ENCODE measurements around the gene SENP3. TPM values are rescaled to one million over a fixed set of nuclear protein-coding genes. Genes with fewer than 3 reads are reported as not detected.

The SENP3 gene
- total RNA-seq, 1 donor from 2014 or later, result 55.8 TPM

DNA sequence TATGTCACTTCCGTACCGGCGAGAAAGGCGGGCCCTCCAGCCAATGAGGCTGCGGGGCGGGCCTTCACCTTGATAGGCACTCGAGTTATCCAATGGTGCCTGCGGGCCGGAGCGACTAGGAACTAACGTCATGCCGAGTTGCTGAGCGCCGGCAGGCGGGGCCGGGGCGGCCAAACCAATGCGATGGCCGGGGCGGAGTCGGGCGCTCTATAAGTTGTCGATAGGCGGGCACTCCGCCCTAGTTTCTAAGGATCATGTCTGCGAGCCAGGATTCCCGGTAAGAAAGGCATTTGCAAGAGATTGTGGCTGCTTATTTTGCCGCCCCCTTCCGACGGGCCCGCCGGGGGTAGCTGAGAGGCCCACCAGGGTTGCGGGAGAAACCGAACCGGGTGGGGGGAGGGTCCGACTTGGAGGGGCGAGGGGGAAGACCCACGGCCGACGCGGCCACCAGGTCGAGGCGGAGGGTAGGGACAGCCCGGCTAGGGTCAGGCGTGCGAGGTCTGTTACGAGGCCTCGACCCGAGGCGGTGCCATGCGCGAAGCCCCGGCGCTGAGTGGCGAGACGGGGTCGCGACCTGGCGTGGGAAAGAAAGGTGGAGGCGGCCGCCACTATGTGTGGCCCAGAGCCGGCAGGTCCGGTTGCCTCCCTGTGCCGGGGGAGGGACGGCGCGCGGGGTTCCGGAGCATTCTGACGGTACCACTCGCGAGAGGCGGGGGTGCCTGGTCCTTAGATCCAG lies 11.0 kb downstream of the SENP3 start:
- H3K27ac Mint-ChIP-seq, result peak overlapping the region; percentile 99
- POLR2A ChIA-PET, result interaction anchor here (0.6 to 7.9 kb wide), 21 partner anchors 8 to 1400 kb away, joined by 3 to 131 read pairs (median 5); partner anchors contain the start of genes FXR2, MPDU1, PLSCR3 and POLR2A
- ATAC-seq (ENCODE audit: low read depth), result no peak
- H3K27me3 Mint-ChIP-seq, result no peaks in the 10 kb centered on the region
- peak; percentile 100 for DNase-seq
- TF ChIP-seq, protein P1, sequence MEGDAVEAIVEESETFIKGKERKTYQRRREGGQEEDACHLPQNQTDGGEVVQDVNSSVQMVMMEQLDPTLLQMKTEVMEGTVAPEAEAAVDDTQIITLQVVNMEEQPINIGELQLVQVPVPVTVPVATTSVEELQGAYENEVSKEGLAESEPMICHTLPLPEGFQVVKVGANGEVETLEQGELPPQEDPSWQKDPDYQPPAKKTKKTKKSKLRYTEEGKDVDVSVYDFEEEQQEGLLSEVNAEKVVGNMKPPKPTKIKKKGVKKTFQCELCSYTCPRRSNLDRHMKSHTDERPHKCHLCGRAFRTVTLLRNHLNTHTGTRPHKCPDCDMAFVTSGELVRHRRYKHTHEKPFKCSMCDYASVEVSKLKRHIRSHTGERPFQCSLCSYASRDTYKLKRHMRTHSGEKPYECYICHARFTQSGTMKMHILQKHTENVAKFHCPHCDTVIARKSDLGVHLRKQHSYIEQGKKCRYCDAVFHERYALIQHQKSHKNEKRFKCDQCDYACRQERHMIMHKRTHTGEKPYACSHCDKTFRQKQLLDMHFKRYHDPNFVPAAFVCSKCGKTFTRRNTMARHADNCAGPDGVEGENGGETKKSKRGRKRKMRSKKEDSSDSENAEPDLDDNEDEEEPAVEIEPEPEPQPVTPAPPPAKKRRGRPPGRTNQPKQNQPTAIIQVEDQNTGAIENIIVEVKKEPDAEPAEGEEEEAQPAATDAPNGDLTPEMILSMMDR (IDR thresholded peaks at IDR 0.05), result no peak
- no peaks in the 10 kb centered on the region for H3K9me3 Mint-ChIP-seq
- H3K4me3 Mint-ChIP-seq, result peak overlapping the region; percentile 98
- H3K36me3 Mint-ChIP-seq (ENCODE audit: low read depth), result peaks cover 84% of the 10 kb centered on the region
- intact Hi-C loops (cut with micrococcal nuclease), result loop anchor here (1.0 to 2.0 kb wide), 10 partner anchors 11 to 334 kb away; partner anchors contain the start of genes EIF5A, ELP5, PHF23 and POLR2A
- CTCF ChIA-PET, result interaction anchor here (0.7 to 3.9 kb wide), 3 partner anchors 12 to 16 kb away, joined by 3 to 18 read pairs (median 8); partner anchors contain the start of gene SENP3
- peaks cover 48% of the 10 kb centered on the region for H3K4me1 Mint-ChIP-seq

DNA sequence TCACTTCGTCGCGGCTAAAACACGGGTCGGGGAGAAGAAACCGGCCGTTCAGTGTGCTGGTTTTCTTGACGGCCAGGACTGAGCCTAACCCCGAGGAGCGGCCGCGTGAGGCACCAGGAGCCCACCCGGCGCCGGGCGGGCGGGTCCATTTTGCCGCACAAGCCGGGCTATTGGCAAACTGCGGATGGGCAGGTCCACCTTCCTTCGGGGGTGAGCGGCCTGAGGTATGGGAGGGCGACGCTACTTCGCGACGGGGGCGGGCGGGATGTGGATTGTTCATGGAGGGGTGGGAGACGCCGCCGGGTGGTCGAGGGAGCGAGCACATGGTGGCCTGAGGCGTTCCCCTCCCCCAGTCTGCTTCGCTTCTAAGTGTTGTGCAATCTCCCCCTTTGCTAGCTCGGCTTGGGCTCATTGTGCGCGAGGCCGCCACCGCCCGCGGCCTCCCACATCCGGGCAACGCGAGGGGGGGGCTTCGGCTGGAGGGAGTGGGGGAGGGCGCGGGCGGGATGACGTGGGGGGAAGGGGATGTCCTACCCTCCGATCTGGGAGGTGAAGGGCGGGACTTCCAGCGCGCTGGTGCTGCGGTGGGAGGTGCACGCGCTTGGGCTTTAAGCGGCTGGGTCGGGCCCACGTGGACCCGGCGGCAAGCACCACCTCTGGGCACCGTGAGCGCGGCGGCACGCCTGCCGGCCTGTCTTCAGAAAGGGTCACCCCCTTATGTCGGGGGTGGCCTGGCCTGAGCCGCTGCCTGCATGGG lies 11.8 kb downstream of the SENP3 start:
- Mint-ChIP-seq H3K27ac (peak overlapping the region; percentile 99), H3K27me3 (no peaks in the 10 kb centered on the region), H3K36me3 (ENCODE audit: low read depth) (peaks cover 91% of the 10 kb centered on the region), H3K4me3 (peak overlapping the region; percentile 98), H3K9me3 (no peaks in the 10 kb centered on the region), H3K4me1 (peaks cover 55% of the 10 kb centered on the region)
- ChIA-PET CTCF (interaction anchor here (0.7 to 1.8 kb wide), 3 partner anchors 13 to 59 kb away, joined by 3 to 8 read pairs (median 3); partner anchors contain the start of gene SENP3), POLR2A (interaction anchor here (0.6 to 7.9 kb wide), 23 partner anchors 8 to 1399 kb away, joined by 3 to 131 read pairs (median 5); partner anchors contain the start of genes FXR2, MPDU1, PLSCR3 and POLR2A)
- peak; percentile 41 for ATAC-seq (ENCODE audit: low read depth)
- DNase-seq, result peak; percentile 78
- intact Hi-C loops (cut with micrococcal nuclease), result loop anchor here (2.0 kb wide), 2 partner anchors 269 to 335 kb away; partner anchors contain the start of gene PHF23
- TF ChIP-seq, protein P1 (IDR thresholded peaks at IDR 0.05), result no peak

DNA sequence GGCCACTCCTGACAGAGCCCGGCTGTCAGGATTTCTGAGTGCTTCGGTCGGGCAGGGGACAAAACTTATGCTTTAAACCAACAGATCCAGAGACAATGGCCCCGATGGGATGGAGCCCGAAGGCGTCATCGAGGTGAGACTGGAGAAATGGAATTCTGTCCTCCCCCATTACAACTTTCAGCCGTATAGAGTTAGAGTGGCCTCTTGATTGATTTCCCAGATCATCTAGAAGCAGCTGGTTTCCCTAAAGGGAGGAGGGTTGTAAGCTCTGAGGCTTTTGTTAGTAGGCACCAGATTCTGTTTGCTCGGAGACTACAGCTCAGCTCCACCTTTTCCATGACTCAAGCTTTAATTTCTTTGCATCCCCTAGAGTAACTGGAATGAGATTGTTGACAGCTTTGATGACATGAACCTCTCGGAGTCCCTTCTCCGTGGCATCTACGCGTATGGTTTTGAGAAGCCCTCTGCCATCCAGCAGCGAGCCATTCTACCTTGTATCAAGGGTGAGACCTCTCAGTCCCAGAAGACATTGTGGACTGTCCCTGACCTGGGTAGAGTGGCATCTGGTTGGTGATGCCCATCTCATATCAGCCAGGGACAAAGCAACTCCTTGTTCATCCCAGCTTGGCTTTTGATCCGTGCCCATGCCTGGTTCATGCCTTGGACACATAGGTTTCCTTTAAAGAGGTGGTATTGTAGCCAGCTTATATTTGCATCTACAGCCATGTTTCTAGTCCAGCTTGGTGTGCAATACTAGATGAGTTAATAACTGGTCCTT lies 12.6 kb downstream of the SENP3 start:
- TF ChIP-seq, protein P1 (IDR thresholded peaks at IDR 0.05), result no peak
- CTCF ChIA-PET, result interaction anchor here (1.1 to 1.8 kb wide), 2 partner anchors 14 to 60 kb away, joined by 3 to 8 read pairs; partner anchors contain the start of gene SENP3
- intact Hi-C loops (cut with micrococcal nuclease), result no loop called here
- H3K27me3 Mint-ChIP-seq, result no peaks in the 10 kb centered on the region
- peak overlapping the region; percentile 98 for H3K4me3 Mint-ChIP-seq
- ATAC-seq (ENCODE audit: low read depth) (no peak), DNase-seq (no peak)
- H3K36me3 Mint-ChIP-seq (ENCODE audit: low read depth), result peaks cover 90% of the 10 kb centered on the region
- peaks cover 64% of the 10 kb centered on the region for H3K4me1 Mint-ChIP-seq
- POLR2A ChIA-PET, result interaction anchor here (0.9 to 7.9 kb wide), 18 partner anchors 10 to 354 kb away, joined by 3 to 131 read pairs (median 7); partner anchors contain the start of genes MPDU1, PLSCR3, POLR2A and SAT2
- peak overlapping the region; percentile 62 for H3K27ac Mint-ChIP-seq
- no peaks in the 10 kb centered on the region for H3K9me3 Mint-ChIP-seq

GRCh38 chr17:7575481-7575883 lies 13.8 kb downstream of the SENP3 start:
- intact Hi-C loops (cut with micrococcal nuclease), result no loop called here
- TF ChIP-seq, protein P1 (IDR thresholded peaks at IDR 0.05), result no peak
- Mint-ChIP-seq H3K27ac (peak overlapping the region; percentile 41), H3K4me1 (peaks cover 75% of the 10 kb centered on the region), H3K4me3 (peak overlapping the region; percentile 98), H3K9me3 (no peaks in the 10 kb centered on the region), H3K36me3 (ENCODE audit: low read depth) (peaks cover 84% of the 10 kb centered on the region), H3K27me3 (no peaks in the 10 kb centered on the region)
- ATAC-seq (ENCODE audit: low read depth), result no peak
- CTCF ChIA-PET, result interaction anchor here (0.7 kb wide), 1 partner anchor 14 kb away, joined by 3 read pairs; no protein-coding TSS in a partner anchor
- no peak for DNase-seq
- POLR2A ChIA-PET, result interaction anchor here (4.7 to 7.9 kb wide), 3 partner anchors 9 to 112 kb away, joined by 24 to 131 read pairs (median 57); partner anchors contain the start of genes MPDU1, TP53 and WRAP53

Data from activated B cell treated with CpG ODN at 0.5 μM for 24 hours (primary cell).